Colonic mucosa (tissue), 4 donors: ENCODE data around the gene SMIM36. TPM values are rescaled to one million over a fixed set of nuclear protein-coding genes. Genes with fewer than 3 reads are reported as not detected.
"Not testable (repeated sequence)": the region's sequence is repeated elsewhere in the genome, so short reads cannot be mapped to it uniquely, and the experiment has no call there.

ENCODE experiments used
- DNase-seq: peaks from one replicate; pipeline ENCODE4 v3.0.0-alpha.2; 2020
- H3K27ac ChIP-seq: fragments of 200-600 bp; one replicate; pipeline ENCODE4 v1.8.0; 2021
- H3K27me3 ChIP-seq: fragments of 200-600 bp; one replicate; pipeline ENCODE4 v1.8.0; 2021
- H3K36me3 ChIP-seq: fragments of 200-600 bp; one replicate; pipeline ENCODE4 v1.8.0; 2021
- H3K4me1 ChIP-seq: fragments of 200-600 bp; one replicate; pipeline ENCODE4 v1.8.0; 2021; ENCODE audit warnings: mild to moderate bottlenecking
- H3K4me3 ChIP-seq: fragments of 200-600 bp; one replicate; pipeline ENCODE4 v1.8.0; 2021
- H3K9ac ChIP-seq, 2 donors: one replicate each; pipeline ENCODE4 v1.7.0; 2013; ENCODE audit warnings: control low read depth in 2 of 2, low read depth in 2 of 2, low read length in 2 of 2
- H3K9me3 ChIP-seq: fragments of 200-600 bp; one replicate; pipeline ENCODE4 v1.8.0; 2021
- CTCF ChIP-seq: fragments of 200-600 bp; IDR thresholded peaks from one replicate; pipeline ENCODE4 v1.8.0; 2022; ENCODE audit warnings: antibody characterized with exemption, mild to moderate bottlenecking
- intact Hi-C: fragments of 100-400 bp; cut with DNase I; formaldehyde crosslinking; loops from one replicate; pipeline ENCODE4 v1.14.1; 2022
- total RNA-seq, 2 donors: library from RNA; stranded (reverse); fragmentation: NEBNext Ultra II Directional in 1 of 2; extraction: Animal tissue kit (Norgen Biotek cat#: 25700) in 1 of 2; gene quantifications; one replicate each; pipeline ENCODE4 v1.2.1, GENCODE V29; 2021
- donor health status: healthy.
- donor health status: DM: no; HTN: no; CAD: no.
- donor health status: DM: no; HTN: no; CAD: no.

Gene SMIM36
- total RNA-seq, 2 donors from 2014 or later: not detected

- Histone ChIP-seq H3K9me3 (no peaks in the 10 kb centered on the region), H3K27me3 (no peaks in the 10 kb centered on the region), H3K27ac (no peak overlapping the region), H3K9ac (no peak overlapping the region), H3K4me3 (no peak overlapping the region), H3K4me1 (no peaks in the 10 kb centered on the region), H3K36me3 (no peaks in the 10 kb centered on the region)
- DNase-seq: no peak
- intact Hi-C loops: no loop called here
- TF ChIP-seq CTCF: no peak
These were observed 21.4 kb upstream of the SMIM36 start for GRCh38 chr17:55532670-55533069.

GRCh38 chr17:55531053-55531728, 19.9 kb upstream of the SMIM36 start:
- TF ChIP-seq CTCF: no peak
- Histone ChIP-seq H3K9me3 (no peaks in the 10 kb centered on the region), H3K9ac (no peak overlapping the region), H3K4me3 (no peak overlapping the region), H3K27ac (no peak overlapping the region), H3K4me1 (no peaks in the 10 kb centered on the region), H3K27me3 (no peaks in the 10 kb centered on the region), H3K36me3 (no peaks in the 10 kb centered on the region)
- no peak for DNase-seq
- intact Hi-C loops: no loop called here

GRCh38 chr17:55530064-55530463, 18.8 kb upstream of the SMIM36 start:
- no peak for DNase-seq

GRCh38 chr17:55527540-55528118, 16.4 kb upstream of the SMIM36 start:
- Histone ChIP-seq H3K27ac (no peak overlapping the region), H3K4me1 (no peaks in the 10 kb centered on the region), H3K9me3 (no peaks in the 10 kb centered on the region), H3K36me3 (no peaks in the 10 kb centered on the region), H3K9ac (no peak overlapping the region), H3K4me3 (no peak overlapping the region), H3K27me3 (no peaks in the 10 kb centered on the region)
- intact Hi-C loops: loop anchor here (2.0 to 5.0 kb wide), 3 partner anchors 75 to 241 kb away; no protein-coding TSS in a partner anchor
- no peak for TF ChIP-seq CTCF
- no peak for DNase-seq

More at GRCh38 chr17:55530064-55530463, 18.8 kb upstream of the SMIM36 start:
- intact Hi-C loops: no loop called here
- no peaks in the 10 kb centered on the region for H3K36me3 ChIP-seq
- H3K9ac ChIP-seq: no peak overlapping the region
- H3K9me3 ChIP-seq: no peaks in the 10 kb centered on the region
- H3K27me3 ChIP-seq: no peaks in the 10 kb centered on the region
- no peak for TF ChIP-seq CTCF
- H3K4me1 ChIP-seq: no peaks in the 10 kb centered on the region
- H3K4me3 ChIP-seq: no peak overlapping the region
- no peak overlapping the region for H3K27ac ChIP-seq

GRCh38 chr17:55524440-55525220, 13.4 kb upstream of the SMIM36 start:
- intact Hi-C loops: loop anchor here (5.0 kb wide), 2 partner anchors 78 to 193 kb away; no protein-coding TSS in a partner anchor
- no peak overlapping the region for H3K9ac ChIP-seq
- H3K4me3 ChIP-seq: no peak overlapping the region
- no peak for TF ChIP-seq CTCF
- H3K27me3 ChIP-seq: no peaks in the 10 kb centered on the region
- H3K9me3 ChIP-seq: no peaks in the 10 kb centered on the region
- H3K36me3 ChIP-seq: no peaks in the 10 kb centered on the region
- no peak overlapping the region for H3K27ac ChIP-seq
- no peaks in the 10 kb centered on the region for H3K4me1 ChIP-seq
- DNase-seq: no peak

- H3K36me3 ChIP-seq, H3K9ac ChIP-seq, H3K4me3 ChIP-seq, H3K27ac ChIP-seq, H3K27me3 ChIP-seq, DNase-seq, intact Hi-C loops, H3K9me3 ChIP-seq, H3K4me1 ChIP-seq: not testable (repeated sequence)
These were observed 11.8 kb upstream of the SMIM36 start for GRCh38 chr17:55523032-55523431.
